Measurements from ENCODE around the gene ACADM.

- no peak for TF ChIP-seq CTCF (IDR thresholded peaks at IDR 0.05)
- TF ChIP-seq POLR2A (IDR thresholded peaks at IDR 0.05) = no peak
These were observed 17.6 kb downstream of the ACADM start for GRCh38 chr1:75742047-75742625.
